Osteoblast (primary cell): Measurements from ENCODE around the gene IFT52. TPM values are rescaled to one million over a fixed set of nuclear protein-coding genes. Genes with fewer than 3 reads are reported as not detected.

ENCODE experiments used
- DNase-seq: peaks from one replicate; pipeline ENCODE4 v3.0.0; 2011; ENCODE audit warnings: low spot score, mixed read lengths; ENCODE audit not compliant: insufficient read length; ENCODE audit errors: missing footprints
- H2AFZ ChIP-seq: 2 replicates; pipeline ENCODE4 v1.6.0; 2011; ENCODE audit warnings: mild to moderate bottlenecking, low read length
- H3K27ac ChIP-seq: 2 replicates; pipeline ENCODE4 v1.5.1; 2011; ENCODE audit warnings: mild to moderate bottlenecking, low read depth, low read length, moderate library complexity
- H3K27me3 ChIP-seq: 2 replicates; pipeline ENCODE4 v1.6.0; 2012; ENCODE audit warnings: mild to moderate bottlenecking, control low read depth, inconsistent platforms, low read length, moderate library complexity; ENCODE audit not compliant: insufficient read depth
- H3K36me3 ChIP-seq: 2 replicates; pipeline ENCODE4 v1.5.1; 2011; ENCODE audit warnings: mild to moderate bottlenecking, low read length, control low read depth, moderate library complexity; ENCODE audit not compliant: insufficient read depth
- H3K4me1 ChIP-seq: 2 replicates; pipeline ENCODE4 v1.5.1; 2011; ENCODE audit warnings: mild to moderate bottlenecking, low read length, control low read depth, moderate library complexity; ENCODE audit not compliant: insufficient read depth
- H3K4me2 ChIP-seq: 2 replicates; pipeline ENCODE4 v1.6.0; 2011; ENCODE audit warnings: mild to moderate bottlenecking, low read length; ENCODE audit not compliant: insufficient read depth
- H3K4me3 ChIP-seq: fragments of 200-600 bp; sonication (generic); 3 replicates; pipeline ENCODE4 v1.5.1; 2012; ENCODE audit warnings: mild to moderate bottlenecking, low read length, inconsistent platforms; ENCODE audit not compliant: insufficient read depth
- H3K79me2 ChIP-seq: 2 replicates; pipeline ENCODE4 v1.6.0; 2012; ENCODE audit warnings: mild to moderate bottlenecking, low read length, control low read depth, inconsistent platforms; ENCODE audit not compliant: insufficient read depth
- H3K9me3 ChIP-seq: 2 replicates; pipeline ENCODE4 v1.5.1; 2011; ENCODE audit warnings: low read depth, low read length, control low read depth
- H4K20me1 ChIP-seq: 2 replicates; pipeline ENCODE4 v1.6.0; 2012; ENCODE audit warnings: mild to moderate bottlenecking, low read length, control low read depth; ENCODE audit not compliant: insufficient read depth
- total RNA-seq: library from RNA; depleted of rRNA; stranded (reverse); fragments of >200 nt; gene quantifications from 2 replicates; pipeline ENCODE4 v1.2.3, GENCODE V29; 2012
- TF ChIP-seq, protein P1 (sequence below): IDR thresholded peaks from 2 replicates; pipeline ENCODE4 v1.5.1; 2011; ENCODE audit warnings: mild to moderate bottlenecking, low read depth, low read length, moderate library complexity; ENCODE audit errors: extremely low read depth

The IFT52 gene
- total RNA-seq, 1 donor = 63.0 TPM

DNA sequence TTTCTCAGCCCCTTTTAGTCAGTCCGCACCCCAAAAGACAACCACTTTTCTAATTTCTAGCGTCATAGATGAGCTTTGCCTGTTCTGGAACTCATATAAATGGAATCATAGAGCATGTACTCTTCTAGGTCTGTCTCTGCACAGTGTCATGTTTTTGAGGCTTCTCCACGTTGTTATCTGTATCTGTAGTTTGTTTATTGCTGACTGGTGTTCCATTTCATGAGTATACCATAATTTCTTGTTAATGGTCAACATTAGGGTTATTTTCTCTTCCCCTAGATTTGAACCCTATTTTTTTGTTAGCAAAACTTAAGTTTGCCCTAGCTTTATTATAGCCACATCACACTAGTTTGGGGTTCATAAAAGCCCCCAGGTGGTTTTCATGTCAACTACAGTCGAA lies 48.1 kb upstream of the IFT52 start:
- peaks cover 10% of the 10 kb centered on the region for H3K4me1 ChIP-seq
- H2AFZ ChIP-seq = no peak overlapping the region
- H3K4me3 ChIP-seq = no peak overlapping the region
- H3K36me3 ChIP-seq = no peaks in the 10 kb centered on the region
- no peaks in the 10 kb centered on the region for H3K27me3 ChIP-seq
- no peaks in the 10 kb centered on the region for H3K79me2 ChIP-seq
- no peaks in the 10 kb centered on the region for H3K9me3 ChIP-seq
- TF ChIP-seq, protein P1, sequence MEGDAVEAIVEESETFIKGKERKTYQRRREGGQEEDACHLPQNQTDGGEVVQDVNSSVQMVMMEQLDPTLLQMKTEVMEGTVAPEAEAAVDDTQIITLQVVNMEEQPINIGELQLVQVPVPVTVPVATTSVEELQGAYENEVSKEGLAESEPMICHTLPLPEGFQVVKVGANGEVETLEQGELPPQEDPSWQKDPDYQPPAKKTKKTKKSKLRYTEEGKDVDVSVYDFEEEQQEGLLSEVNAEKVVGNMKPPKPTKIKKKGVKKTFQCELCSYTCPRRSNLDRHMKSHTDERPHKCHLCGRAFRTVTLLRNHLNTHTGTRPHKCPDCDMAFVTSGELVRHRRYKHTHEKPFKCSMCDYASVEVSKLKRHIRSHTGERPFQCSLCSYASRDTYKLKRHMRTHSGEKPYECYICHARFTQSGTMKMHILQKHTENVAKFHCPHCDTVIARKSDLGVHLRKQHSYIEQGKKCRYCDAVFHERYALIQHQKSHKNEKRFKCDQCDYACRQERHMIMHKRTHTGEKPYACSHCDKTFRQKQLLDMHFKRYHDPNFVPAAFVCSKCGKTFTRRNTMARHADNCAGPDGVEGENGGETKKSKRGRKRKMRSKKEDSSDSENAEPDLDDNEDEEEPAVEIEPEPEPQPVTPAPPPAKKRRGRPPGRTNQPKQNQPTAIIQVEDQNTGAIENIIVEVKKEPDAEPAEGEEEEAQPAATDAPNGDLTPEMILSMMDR = no peak
- no peak overlapping the region for H3K4me2 ChIP-seq
- DNase-seq = no peak
- peaks cover 7% of the 10 kb centered on the region for H4K20me1 ChIP-seq
- no peak overlapping the region for H3K27ac ChIP-seq

DNA sequence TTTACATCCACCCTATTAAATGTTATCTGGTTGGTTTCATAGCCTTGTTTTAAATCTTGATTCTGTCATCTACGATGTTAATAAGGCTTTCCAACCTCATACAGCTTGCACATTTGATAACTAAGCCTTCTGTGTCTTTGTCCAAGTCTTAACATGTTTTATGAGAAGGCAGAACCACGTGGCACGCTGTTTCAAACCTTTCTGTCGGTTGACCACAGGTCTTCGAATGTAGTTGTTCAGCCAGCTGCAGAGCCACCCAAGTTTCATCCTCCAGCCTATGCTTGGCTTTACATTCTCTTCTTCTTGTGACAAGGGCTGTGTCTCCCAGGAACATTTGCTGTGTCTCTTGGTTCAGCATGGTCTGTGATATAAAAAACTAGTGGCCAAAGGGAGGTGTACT lies 47.6 kb upstream of the IFT52 start:
- Histone ChIP-seq H3K9me3 (no peaks in the 10 kb centered on the region), H3K4me1 (peaks cover 10% of the 10 kb centered on the region), H3K79me2 (no peaks in the 10 kb centered on the region), H2AFZ (no peak overlapping the region), H3K27ac (no peak overlapping the region), H3K4me2 (no peak overlapping the region), H3K36me3 (no peaks in the 10 kb centered on the region), H3K4me3 (no peak overlapping the region), H4K20me1 (peaks cover 4% of the 10 kb centered on the region), H3K27me3 (no peaks in the 10 kb centered on the region)
- no peak for DNase-seq
- TF ChIP-seq, protein P1 = no peak

DNA sequence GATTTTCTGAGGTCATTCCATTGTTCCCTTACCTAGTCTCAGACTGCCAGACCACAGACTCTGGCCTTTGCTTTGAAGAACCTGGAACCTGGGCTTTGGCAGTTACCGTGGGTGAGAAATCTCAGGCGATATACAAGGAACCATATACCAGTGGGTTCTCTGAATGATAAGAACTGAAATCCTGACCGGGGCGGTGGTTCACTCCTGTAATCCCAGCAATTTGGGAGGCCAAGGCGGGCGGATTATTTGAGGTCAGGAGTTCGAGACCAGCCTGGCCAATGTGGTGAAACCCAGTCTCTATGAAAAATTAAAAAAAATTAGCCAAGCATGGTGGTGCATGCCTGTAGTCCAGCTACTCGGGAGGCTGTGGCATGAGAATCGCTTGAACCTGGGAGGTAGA lies 46.2 kb upstream of the IFT52 start:
- TF ChIP-seq, protein P1 = no peak
- Histone ChIP-seq H3K4me1 (peaks cover 10% of the 10 kb centered on the region), H3K27me3 (no peaks in the 10 kb centered on the region), H3K36me3 (no peaks in the 10 kb centered on the region), H3K4me3 (no peak overlapping the region), H4K20me1 (no peaks in the 10 kb centered on the region), H2AFZ (no peak overlapping the region), H3K27ac (no peak overlapping the region), H3K4me2 (no peak overlapping the region), H3K9me3 (no peaks in the 10 kb centered on the region), H3K79me2 (no peaks in the 10 kb centered on the region)
- no peak for DNase-seq

DNA sequence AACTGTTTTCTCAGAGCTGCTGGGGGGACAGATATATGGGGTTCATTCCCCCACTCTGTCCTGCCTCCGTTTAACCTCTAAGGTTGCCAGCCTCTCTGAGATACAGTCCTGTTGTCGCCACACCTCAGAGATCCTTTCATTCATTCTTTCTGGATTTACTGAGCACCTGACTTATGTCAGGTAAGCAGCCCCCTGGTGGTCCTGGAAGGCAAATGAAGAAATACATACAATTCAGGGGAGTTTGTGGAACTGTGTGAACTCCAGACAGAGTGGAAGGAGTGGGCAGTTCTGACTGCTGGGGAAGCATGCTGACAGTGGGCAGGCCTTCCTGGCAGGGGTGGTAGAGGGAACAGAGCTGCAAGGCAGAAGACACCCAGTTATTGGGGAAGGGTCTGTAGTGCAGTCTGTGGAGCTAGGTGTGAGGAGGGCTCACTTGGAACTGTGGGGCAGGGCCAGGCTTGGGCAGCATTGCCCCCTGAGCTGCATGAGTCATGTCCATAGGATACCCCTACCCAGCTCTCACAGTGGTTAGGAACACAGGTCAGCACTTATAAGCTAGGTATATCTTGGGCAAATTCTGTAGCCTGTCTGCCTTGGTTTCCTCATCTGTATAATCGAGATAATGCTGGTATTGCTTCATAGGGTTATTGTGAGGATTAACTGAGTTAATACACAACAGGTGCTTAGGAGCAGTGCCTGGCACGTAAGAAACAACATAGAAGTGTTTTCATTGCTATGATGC lies 44.7 kb upstream of the IFT52 start:
- TF ChIP-seq, protein P1 = no peak

More for the DNA sequence above, 44.7 kb upstream of the IFT52 start:
- Histone ChIP-seq H3K4me1 (peaks cover 7% of the 10 kb centered on the region), H3K4me2 (no peak overlapping the region), H3K4me3 (no peak overlapping the region), H3K79me2 (no peaks in the 10 kb centered on the region), H3K9me3 (no peaks in the 10 kb centered on the region), H4K20me1 (no peaks in the 10 kb centered on the region), H3K27me3 (no peaks in the 10 kb centered on the region), H3K27ac (no peak overlapping the region), H3K36me3 (no peaks in the 10 kb centered on the region), H2AFZ (no peak overlapping the region)
- peak; percentile 69 for DNase-seq
